Upper lobe of left lung (tissue), 6 donors: ENCODE results near the gene LMOD2. TPM values are rescaled to one million over a fixed set of nuclear protein-coding genes. Genes with fewer than 3 reads are reported as not detected.

Experiments used
- ATAC-seq, 2 donors: fragments of 200-7000 bp; cut with Tn5 transposase; one replicate each; pipeline ENCODE4 v1.9.1; 2022; ENCODE audit warnings: mild to moderate bottlenecking in 2 of 2, moderate library complexity in 2 of 2; ENCODE audit not compliant: low FRiP score in 2 of 2
- DNase-seq, 2 donors: peaks; one replicate each; pipeline ENCODE4 v3.0.0-alpha.2; 2019 to 2020
- H3K27ac ChIP-seq, 4 donors: fragments of 200-600 bp; sonication (generic); one replicate each; pipeline ENCODE4 v1.5.1; 2016 to 2019
- H3K27me3 ChIP-seq, 4 donors: fragments of 200-600 bp; sonication (generic); one replicate each; pipeline ENCODE4 v1.5.1; 2017 to 2019
- H3K36me3 ChIP-seq, 4 donors: fragments of 200-600 bp; sonication (generic); one replicate each; pipeline ENCODE4 v1.5.1; 2016 to 2019
- H3K4me1 ChIP-seq, 4 donors: fragments of 200-600 bp; sonication (generic); one replicate each; pipeline ENCODE4 v1.5.1; 2018 to 2019
- H3K4me3 ChIP-seq, 4 donors: fragments of 200-600 bp; sonication (generic); one replicate each; pipeline ENCODE4 v1.5.1; 2017 to 2019; ENCODE audit warnings: mild to moderate bottlenecking in 2 of 4, moderate library complexity in 1 of 4
- H3K9me3 ChIP-seq, 4 donors: fragments of 200-600 bp; sonication (generic); one replicate each; pipeline ENCODE4 v1.5.1; 2018 to 2019
- CTCF ChIP-seq, 6 experiments: fragments of 450-650 bp in 4 of 6; fragments of 200-600 bp in 2 of 6; sonication (generic) in 2 of 6; IDR thresholded peaks; one replicate each; pipeline ENCODE4 v1.5.1; 2016 to 2019; ENCODE audit warnings: antibody characterized with exemption in 6 of 6
- EP300 ChIP-seq, 4 donors: sonication (generic); formaldehyde crosslinking; IDR thresholded peaks; one replicate each; pipeline ENCODE4 v1.5.1; 2017; ENCODE audit warnings: antibody characterized with exemption in 4 of 4, control low read depth in 2 of 4
- POLR2A ChIP-seq, 4 donors: fragments of 450-650 bp; IDR thresholded peaks; one replicate each; pipeline ENCODE4 v1.5.1; 2016 to 2017; ENCODE audit warnings: antibody characterized with exemption in 4 of 4, mild to moderate bottlenecking in 2 of 4
- POLR2AphosphoS5 ChIP-seq, 2 donors: sonication (generic); formaldehyde crosslinking; IDR thresholded peaks; one replicate each; pipeline ENCODE4 v1.5.1; 2017; ENCODE audit warnings: antibody characterized with exemption in 2 of 2
- WGBS, 2 donors: methylation state at CpG; one replicate each; pipeline ENCODE4 v1.1.5; 2017 to 2018; 5-methylcytosine and 5-hydroxymethylcytosine counted together
- total RNA-seq, 6 donors: library from RNA; depleted of rRNA in 4 of 6; stranded (reverse); fragments of >200 nt in 4 of 6; gene quantifications; one replicate each; pipeline versions ENCODE4 v1.1.0 to v1.2.1, GENCODE V29; 2016 to 2021
- donor health status: DM: no; HTN: no; CAD: no; lungs with moderate emphysema.
- donor health status: DM: no; HTN: yes; CAD: no; lungs with severe emphysema.

The LMOD2 gene
- total RNA-seq, 6 donors from 2014 or later = not detected

- DNase-seq (no peak), ATAC-seq (no peak)
- no peak for TF ChIP-seq EP300 (IDR thresholded peaks at IDR 0.05)
- no peak for TF ChIP-seq CTCF (IDR thresholded peaks at IDR 0.05)
- TF ChIP-seq POLR2AphosphoS5 (IDR thresholded peaks at IDR 0.05) = no peak
- no peak for TF ChIP-seq POLR2A (IDR thresholded peaks at IDR 0.05)
- no peaks in the 10 kb centered on the region for H3K4me1 ChIP-seq
- WGBS, 2 donors = 80 to 87% methylated on average over 2 of the region's 2 CpGs
- H3K4me3 ChIP-seq = no peak overlapping the region
- H3K36me3 ChIP-seq = no peaks in the 10 kb centered on the region
- no peaks in the 10 kb centered on the region for H3K9me3 ChIP-seq
- H3K27me3 ChIP-seq = no peaks in the 10 kb centered on the region
- no peak overlapping the region for H3K27ac ChIP-seq
Observed at GRCh38 chr7:123637878-123638277, 17.8 kb upstream of the LMOD2 start.

- H3K36me3 ChIP-seq = no peaks in the 10 kb centered on the region
- ATAC-seq = no peak
- 89 to 96% methylated on average over 2 of the region's 2 CpGs for WGBS, 2 donors
- H3K27ac ChIP-seq = no peak overlapping the region
- peaks cover 0 to 4% (median 0%) of the 10 kb centered on the region in 4 donors for H3K4me1 ChIP-seq
- H3K27me3 ChIP-seq = no peaks in the 10 kb centered on the region
- H3K9me3 ChIP-seq = no peaks in the 10 kb centered on the region
- no peak for TF ChIP-seq POLR2A (IDR thresholded peaks at IDR 0.05)
- no peak for TF ChIP-seq POLR2AphosphoS5 (IDR thresholded peaks at IDR 0.05)
- no peak for TF ChIP-seq CTCF (IDR thresholded peaks at IDR 0.05)
- no peak for TF ChIP-seq EP300 (IDR thresholded peaks at IDR 0.05)
- H3K4me3 ChIP-seq = no peak overlapping the region
- no peak for DNase-seq
Observed at GRCh38 chr7:123639631-123640030, 16.0 kb upstream of the LMOD2 start.

- H3K4me1 ChIP-seq = peaks cover 0 to 4% (median 0%) of the 10 kb centered on the region in 4 donors
- H3K27ac ChIP-seq = no peak overlapping the region
- H3K9me3 ChIP-seq = no peaks in the 10 kb centered on the region
- ATAC-seq (no peak), DNase-seq (no peak)
- H3K36me3 ChIP-seq = no peaks in the 10 kb centered on the region
- no peak overlapping the region for H3K4me3 ChIP-seq
- no peak for TF ChIP-seq POLR2AphosphoS5 (IDR thresholded peaks at IDR 0.05)
- H3K27me3 ChIP-seq = no peaks in the 10 kb centered on the region
Observed at GRCh38 chr7:123640583-123640982, 15.1 kb upstream of the LMOD2 start.

GRCh38 chr7:123641901-123642300 lies 13.8 kb upstream of the LMOD2 start:
- Histone ChIP-seq H3K36me3 (no peaks in the 10 kb centered on the region), H3K9me3 (no peaks in the 10 kb centered on the region), H3K27me3 (no peaks in the 10 kb centered on the region), H3K27ac (no peak overlapping the region), H3K4me1 (peaks cover 0 to 4% (median 0%) of the 10 kb centered on the region in 4 donors), H3K4me3 (no peak overlapping the region)
- TF ChIP-seq POLR2AphosphoS5 (IDR thresholded peaks at IDR 0.05) (no peak), POLR2A (IDR thresholded peaks at IDR 0.05) (no peak), EP300 (IDR thresholded peaks at IDR 0.05) (no peak), CTCF (IDR thresholded peaks at IDR 0.05) (no peak)
- no peak for ATAC-seq
- 82 to 88% methylated on average over 5 of the region's 5 CpGs for WGBS, 2 donors
- DNase-seq = no peak

- TF ChIP-seq EP300 (IDR thresholded peaks at IDR 0.05) = no peak
- no peak for TF ChIP-seq POLR2A (IDR thresholded peaks at IDR 0.05)
- TF ChIP-seq POLR2AphosphoS5 (IDR thresholded peaks at IDR 0.05) = no peak
- no peak for TF ChIP-seq CTCF (IDR thresholded peaks at IDR 0.05)
- DNase-seq (no peak), ATAC-seq (peak in 1 of 2 donors; percentile 67)
- Histone ChIP-seq H3K4me3 (peak overlapping the region in 1 of 4 donors; percentile 23), H3K27ac (peak overlapping the region in 3 of 4 donors; percentile 13 to 35 (median 35)), H3K27me3 (no peaks in the 10 kb centered on the region), H3K9me3 (no peaks in the 10 kb centered on the region), H3K4me1 (peaks cover 0 to 4% (median 0%) of the 10 kb centered on the region in 4 donors), H3K36me3 (no peaks in the 10 kb centered on the region)
- WGBS, 2 donors = 34 to 38% methylated on average over 6 of the region's 6 CpGs
Observed at GRCh38 chr7:123643495-123644441, 11.9 kb upstream of the LMOD2 start.
